ENCODE data around the gene INPP5A.

Gene INPP5A

GRCh38 chr10:132804287-132804686 lies 266.7 kb downstream of the INPP5A start:
- Mint-ChIP-seq H3K36me3 (ENCODE audit: low read depth) (no peaks in the 10 kb centered on the region), H3K27me3 (ENCODE audit: low read depth) (peaks cover 27% of the 10 kb centered on the region), H3K4me1 (peaks cover 7% of the 10 kb centered on the region), H3K4me3 (no peak overlapping the region), H3K9me3 (no peaks in the 10 kb centered on the region), H3K27ac (no peak overlapping the region)
- no peak for TF ChIP-seq CTCF (IDR thresholded peaks at IDR 0.05; ENCODE audit: unreplicated experiment in 3 of 3)

GRCh38 chr10:132804785-132805426 lies 267.3 kb downstream of the INPP5A start:
- H3K36me3 Mint-ChIP-seq (ENCODE audit: low read depth), result no peaks in the 10 kb centered on the region
- peaks cover 7% of the 10 kb centered on the region for H3K4me1 Mint-ChIP-seq
- TF ChIP-seq CTCF (IDR thresholded peaks at IDR 0.05; ENCODE audit: unreplicated experiment in 3 of 3), result no peak
- peaks cover 24% of the 10 kb centered on the region for H3K27me3 Mint-ChIP-seq (ENCODE audit: low read depth)
- H3K4me3 Mint-ChIP-seq, result no peak overlapping the region
- H3K27ac Mint-ChIP-seq, result no peak overlapping the region
- H3K9me3 Mint-ChIP-seq, result no peaks in the 10 kb centered on the region

GRCh38 chr10:132805599-132805998 lies 268.0 kb downstream of the INPP5A start:
- Mint-ChIP-seq H3K9me3 (no peaks in the 10 kb centered on the region), H3K4me3 (no peak overlapping the region), H3K4me1 (peaks cover 7% of the 10 kb centered on the region), H3K27me3 (ENCODE audit: low read depth) (peaks cover 21% of the 10 kb centered on the region), H3K27ac (peak overlapping the region in 1 of 3 experiments; percentile 75), H3K36me3 (ENCODE audit: low read depth) (no peaks in the 10 kb centered on the region)
- TF ChIP-seq CTCF (IDR thresholded peaks at IDR 0.05; ENCODE audit: unreplicated experiment in 3 of 3), result no peak

GRCh38 chr10:132806110-132806509 lies 268.5 kb downstream of the INPP5A start:
- Mint-ChIP-seq H3K4me1 (peaks cover 7% of the 10 kb centered on the region), H3K27ac (peak overlapping the region; percentile 52 to 80 (median 75)), H3K4me3 (peak overlapping the region in 1 of 3 experiments; percentile 23), H3K36me3 (ENCODE audit: low read depth) (no peaks in the 10 kb centered on the region), H3K27me3 (ENCODE audit: low read depth) (peaks cover 21% of the 10 kb centered on the region), H3K9me3 (no peaks in the 10 kb centered on the region)
- TF ChIP-seq CTCF (IDR thresholded peaks at IDR 0.05; ENCODE audit: unreplicated experiment in 3 of 3), result no peak

GRCh38 chr10:132806561-132807003 lies 269.0 kb downstream of the INPP5A start:
- TF ChIP-seq CTCF (IDR thresholded peaks at IDR 0.05; ENCODE audit: unreplicated experiment in 3 of 3), result no peak
- H3K27me3 Mint-ChIP-seq (ENCODE audit: low read depth), result peaks cover 21% of the 10 kb centered on the region
- H3K4me3 Mint-ChIP-seq, result no peak overlapping the region
- H3K4me1 Mint-ChIP-seq, result peaks cover 7% of the 10 kb centered on the region
- no peaks in the 10 kb centered on the region for H3K9me3 Mint-ChIP-seq
- peak overlapping the region in 1 of 3 experiments; percentile 75 for H3K27ac Mint-ChIP-seq
- no peaks in the 10 kb centered on the region for H3K36me3 Mint-ChIP-seq (ENCODE audit: low read depth)

- TF ChIP-seq CTCF (IDR thresholded peaks at IDR 0.05; ENCODE audit: unreplicated experiment in 3 of 3), result no peak
- Mint-ChIP-seq H3K9me3 (no peaks in the 10 kb centered on the region), H3K27ac (no peak overlapping the region), H3K4me1 (peaks cover 7% of the 10 kb centered on the region), H3K4me3 (no peak overlapping the region), H3K36me3 (ENCODE audit: low read depth) (no peaks in the 10 kb centered on the region), H3K27me3 (ENCODE audit: low read depth) (peaks cover 21% of the 10 kb centered on the region)
Measured at GRCh38 chr10:132807621-132808049, 270.0 kb downstream of the INPP5A start.

Data from nephron (organoid).